GM21576 (cell line): ENCODE data around the gene TRIM54.
A peak's percentile ranks its signal among the peaks of the same experiment; 100 is the strongest.
"Not testable (repeated sequence)": the region's sequence is repeated elsewhere in the genome, so short reads cannot be mapped to it uniquely, and the experiment has no call there.

ENCODE experiments used
- ATAC-seq: cut with Tn5 transposase; IDR thresholded peaks from one replicate; pipeline ENCODE4 v1.9.1; 2021; ENCODE audit warnings: mild to moderate bottlenecking, moderate library complexity; ENCODE audit not compliant: unreplicated experiment

TRIM54 gene

DNA sequence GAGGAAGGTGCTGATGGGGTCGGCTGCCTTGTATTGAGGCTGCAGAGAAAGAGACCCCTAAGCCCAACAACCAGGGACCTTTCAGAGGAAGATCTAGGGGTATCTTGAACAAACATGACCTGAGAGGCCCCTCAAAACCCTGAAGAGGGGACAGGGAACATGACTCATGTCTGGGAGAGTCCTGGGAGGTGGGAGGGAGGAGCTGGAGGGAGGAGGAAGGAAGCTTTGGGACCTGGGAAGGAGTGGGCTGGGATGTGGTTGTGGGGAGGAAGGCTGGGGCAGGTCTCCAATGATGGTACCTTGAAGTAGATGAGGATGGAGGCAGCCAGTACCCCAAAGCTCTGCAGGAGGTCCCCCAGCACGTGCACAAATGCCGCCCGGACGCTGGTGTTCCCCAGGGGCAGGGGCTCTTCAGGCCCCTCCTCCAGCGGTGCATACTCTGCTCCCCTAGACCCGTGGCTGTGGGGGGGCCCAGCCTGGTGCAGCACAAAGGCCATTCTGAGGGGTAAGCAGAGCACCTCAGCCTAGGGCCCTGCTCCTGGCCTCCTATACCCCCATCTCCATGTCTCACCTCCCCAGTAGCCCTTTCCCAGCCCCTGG, 25.3 kb upstream of the TRIM54 start:
- ATAC-seq: no peak

DNA sequence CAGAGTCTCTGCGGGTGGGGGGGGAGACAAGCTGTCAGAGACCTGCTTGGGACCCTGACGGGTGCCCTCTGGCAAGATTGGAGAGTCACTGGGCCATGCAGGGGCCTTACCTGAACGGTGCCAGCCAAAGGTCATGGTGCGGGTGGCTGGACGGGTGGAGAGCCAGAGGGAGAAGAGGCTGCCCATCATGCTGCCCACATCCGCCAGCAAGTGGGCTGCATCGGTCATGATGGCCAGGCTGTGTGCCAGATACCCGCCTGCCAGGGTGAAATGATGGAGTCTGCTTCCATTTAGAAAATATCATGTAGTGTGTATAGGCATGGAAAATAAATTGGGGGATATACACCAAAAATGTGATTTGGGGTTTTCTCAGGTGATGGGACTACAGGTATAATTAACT, 24.2 kb upstream of the TRIM54 start:
- ATAC-seq: no peak

DNA sequence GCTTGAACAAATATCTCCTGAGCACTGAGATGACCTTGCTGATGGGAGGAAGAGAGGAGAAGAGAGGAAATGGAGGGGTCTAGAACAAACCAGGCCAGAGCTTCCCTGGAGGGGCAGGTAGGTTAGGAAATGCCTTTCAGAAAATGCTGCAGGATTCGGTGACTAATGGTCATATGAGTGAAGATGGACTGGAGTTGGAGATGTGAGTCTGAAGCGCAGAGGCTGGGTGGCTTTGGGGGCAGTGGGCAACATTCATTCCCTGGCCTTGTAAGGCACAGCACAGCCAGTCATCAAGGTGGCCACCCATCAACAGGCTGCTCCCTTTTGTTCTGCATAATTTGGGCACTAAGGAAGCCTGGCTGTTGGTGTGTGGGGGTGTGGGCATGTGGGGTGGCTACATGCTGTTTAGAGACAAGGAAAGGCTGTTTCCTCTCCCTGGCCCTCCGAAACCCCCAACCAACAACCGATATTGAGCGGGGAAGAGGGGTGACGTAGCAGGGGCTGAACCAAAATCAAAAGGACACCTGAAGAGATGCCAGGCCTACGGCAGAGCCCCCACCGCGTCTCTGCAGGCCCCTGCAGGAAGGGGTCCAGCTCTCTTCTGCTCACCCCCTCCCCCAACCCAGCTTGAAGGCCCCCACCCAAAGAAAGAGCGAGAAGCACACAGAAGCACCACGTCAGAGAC, 20.8 kb upstream of the TRIM54 start:
- no peak for ATAC-seq

DNA sequence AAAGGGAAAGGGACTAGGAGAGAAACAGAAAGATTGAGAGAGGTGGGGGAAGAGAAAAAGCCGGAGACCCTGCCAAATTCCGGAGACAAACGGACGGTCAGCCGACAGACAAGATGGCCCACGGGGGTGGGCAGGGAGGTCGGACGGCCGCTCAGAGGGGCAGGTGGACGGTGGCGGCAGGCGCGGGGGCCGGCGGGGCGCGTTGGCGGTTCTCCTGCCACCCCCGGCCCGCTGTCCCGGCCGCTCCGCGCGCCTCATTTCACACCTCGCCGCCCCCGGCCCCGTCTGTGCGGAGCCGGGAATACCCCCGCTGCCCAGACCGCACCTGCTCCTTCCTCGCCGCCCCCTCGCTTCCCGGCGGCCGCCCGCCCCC, 20.3 kb upstream of the TRIM54 start:
- ATAC-seq: no peak

DNA sequence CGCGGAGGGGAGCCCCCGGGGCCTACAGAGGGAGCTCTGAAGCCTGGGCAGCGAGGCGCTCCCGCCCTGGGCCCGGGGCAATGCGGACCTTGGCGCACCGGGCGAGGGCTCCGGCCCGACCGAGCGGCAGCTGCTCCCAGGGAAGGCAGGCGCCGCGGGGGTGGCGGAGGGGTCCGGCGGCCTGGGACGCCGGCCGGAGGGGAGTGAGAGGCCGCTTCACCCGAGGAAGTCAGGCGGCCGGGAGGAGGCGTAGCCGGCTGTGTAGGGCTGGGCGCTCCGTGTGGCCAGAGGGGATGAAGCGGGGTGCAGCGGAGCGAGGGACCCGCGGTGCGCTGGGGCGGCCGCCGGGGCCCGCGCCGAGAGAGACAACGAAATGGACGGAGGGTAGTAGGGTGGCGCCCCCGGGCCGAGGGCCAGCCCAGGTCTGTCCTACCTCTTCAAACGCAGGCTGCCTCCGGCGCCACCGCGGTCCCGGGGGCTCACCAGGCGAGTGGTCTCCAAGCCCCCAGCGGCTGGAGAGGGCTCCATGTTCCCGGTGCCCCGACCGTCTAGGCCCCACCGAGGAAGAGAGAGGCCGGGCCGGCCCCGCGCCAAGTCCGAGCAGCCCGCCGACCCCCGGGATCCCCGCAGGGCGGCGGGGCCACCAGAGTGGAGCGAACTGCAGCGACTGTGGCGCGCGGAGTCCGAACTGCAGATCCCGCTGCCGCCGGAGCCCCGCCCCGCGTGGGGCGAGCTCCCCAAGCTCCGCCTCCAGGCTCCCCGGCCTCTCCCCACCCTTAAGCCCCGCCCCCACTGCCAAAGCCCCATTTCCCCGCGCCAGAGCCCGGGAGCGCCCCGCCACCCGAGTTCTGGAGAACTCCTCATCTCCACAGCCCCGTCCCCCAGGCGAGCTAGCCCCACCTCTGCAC, 19.6 kb upstream of the TRIM54 start, which contains the start of gene SLC30A3:
SLC30A3 (minus strand) TSS at position 669 of the 908 bp plus-strand sequence; CDS start at position 528, 141 bp downstream.
- ATAC-seq: peak; percentile 43

DNA sequence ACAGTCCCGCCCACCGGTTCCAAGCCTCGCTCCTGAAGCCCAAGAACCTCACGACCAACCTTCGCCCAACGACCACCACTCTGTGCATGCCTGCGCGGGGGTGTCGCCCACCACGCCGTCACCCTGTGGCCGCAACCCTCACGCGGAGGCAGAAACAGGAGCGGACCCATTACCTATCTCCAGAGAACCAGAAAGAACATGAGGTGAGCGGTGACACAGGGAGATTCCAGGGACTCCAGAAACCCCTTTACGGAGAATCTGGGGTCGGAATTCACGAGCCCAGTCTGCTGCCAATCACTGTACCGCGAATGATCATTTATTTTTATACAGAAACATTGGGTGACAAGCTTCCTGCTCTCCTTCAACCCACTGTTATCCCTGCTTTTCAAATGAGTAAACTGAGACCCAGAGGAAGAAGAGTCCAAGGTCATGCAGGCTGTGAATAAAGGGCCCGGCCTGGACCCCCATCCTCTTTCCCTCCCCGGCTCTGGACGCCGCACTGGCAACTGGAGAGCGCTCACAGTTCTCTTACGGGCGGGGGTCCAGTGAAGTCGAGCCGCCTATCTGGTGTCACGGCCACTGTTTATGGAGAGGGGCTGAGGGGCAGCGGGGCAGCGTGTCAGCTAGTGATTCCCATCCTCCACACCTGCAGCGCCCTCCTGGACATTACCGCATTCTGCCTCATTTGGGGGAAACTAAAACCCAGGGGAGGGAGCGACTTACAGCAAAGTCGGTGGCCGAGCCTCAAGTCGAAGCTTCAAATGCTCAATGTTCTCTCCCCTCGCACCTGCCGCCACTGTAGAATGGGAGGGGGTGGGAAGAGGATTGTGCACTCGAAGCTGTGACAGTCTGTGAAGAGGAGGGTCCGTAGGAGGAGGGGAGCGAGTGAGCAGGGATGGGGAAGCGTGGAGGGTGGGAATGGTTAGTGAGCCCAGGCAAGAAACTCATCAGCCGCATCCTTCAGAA, 18.7 kb upstream of the TRIM54 start:
- no peak for ATAC-seq

DNA sequence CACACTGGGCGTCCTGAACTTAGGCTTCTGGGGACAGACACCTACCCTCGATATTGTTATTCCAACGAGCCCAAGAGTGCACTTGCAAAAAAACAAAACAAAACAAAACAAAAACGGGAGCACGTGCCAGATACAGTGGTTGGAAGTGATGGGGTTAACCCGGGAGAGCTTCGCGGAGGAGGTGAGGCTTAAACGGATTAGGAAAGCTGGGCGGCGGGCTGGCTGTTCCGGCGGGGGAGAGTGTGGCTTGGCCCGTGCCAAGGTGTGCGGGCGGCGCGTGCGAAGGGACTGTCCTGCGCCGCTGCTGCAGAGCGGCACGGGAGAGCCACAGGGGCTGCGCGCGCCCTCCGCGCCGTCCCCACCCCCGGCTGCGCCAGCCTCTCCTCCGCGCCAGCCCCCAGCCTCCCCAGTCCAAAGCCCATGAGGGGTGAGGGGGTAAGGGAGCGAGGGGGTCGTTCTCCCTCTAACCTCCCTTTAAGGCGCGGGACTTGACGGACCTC, 17.9 kb upstream of the TRIM54 start:
- no peak for ATAC-seq

DNA sequence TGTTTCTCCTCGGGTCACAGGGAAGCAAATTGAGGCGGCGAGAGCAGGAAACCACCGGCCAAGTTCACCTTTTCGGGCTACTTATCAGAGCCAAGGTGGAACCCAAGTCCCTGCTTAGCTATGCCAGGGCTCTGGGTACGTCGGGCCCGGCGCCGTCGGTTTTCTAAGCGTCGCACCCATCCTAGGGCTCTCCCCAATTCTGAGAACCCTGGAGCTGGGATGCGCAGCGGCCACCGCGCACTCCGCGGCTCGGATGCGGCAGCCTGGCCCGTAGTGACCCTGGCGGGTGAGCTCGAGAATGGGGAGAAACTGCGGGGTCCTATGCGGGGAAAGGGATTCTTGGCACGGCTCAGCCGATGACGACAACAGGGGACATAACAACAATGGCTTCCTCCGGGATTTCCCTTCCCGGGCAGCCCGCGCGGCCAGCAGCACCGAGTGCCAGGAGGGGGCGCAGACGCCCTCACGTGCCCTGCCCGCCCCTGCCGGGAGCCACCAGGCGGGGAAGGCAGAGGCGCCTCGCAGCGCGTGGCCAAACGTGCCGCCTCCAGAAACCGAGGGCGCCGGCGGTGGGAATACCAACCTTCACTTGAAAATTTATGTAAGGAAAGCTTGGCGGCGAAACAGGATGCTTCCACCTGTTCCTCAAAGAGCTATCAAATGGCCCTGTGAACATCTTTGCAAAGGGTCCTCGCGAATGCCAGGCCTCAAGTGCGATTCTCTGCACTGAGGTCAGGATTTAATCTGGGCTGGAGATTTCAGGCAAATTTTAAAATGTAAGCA, 17.3 kb upstream of the TRIM54 start:
- ATAC-seq: no peak

DNA sequence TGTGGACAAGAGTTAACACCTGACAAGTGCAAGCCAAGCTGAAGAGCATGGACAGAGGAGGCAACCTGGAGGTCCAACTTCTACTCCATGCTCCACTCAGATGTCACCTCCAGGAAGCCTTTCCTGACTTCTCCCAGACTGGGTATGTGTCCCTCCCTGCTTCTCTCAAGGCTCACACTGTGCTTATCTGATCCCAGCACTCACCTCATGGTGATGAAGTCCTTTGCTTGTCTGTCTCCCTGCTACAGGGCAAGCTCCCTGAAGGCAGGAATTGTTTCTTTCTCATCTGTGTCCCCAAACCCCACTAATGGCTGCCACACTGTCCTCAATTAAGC, 16.7 kb upstream of the TRIM54 start:
- no peak for ATAC-seq

DNA sequence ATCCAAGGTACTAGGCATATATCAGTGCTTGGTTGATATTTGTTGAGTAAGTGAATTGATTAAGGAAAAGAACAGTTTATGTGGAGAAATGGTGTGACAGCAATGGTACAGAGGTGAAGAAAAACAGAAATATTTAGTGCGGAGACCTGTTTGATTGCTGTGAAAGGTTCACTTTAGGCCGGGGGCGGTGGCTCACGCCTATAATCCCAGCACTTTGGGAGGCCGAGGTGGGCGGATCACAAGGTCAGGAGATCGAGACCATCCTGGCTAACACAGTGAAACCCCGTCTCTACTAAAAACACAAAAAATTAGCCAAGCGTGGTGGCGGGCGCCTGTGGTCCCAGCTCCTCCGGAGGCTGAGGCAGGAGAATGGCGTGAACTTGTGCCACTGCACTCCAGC, 13.9 kb upstream of the TRIM54 start:
- not testable (repeated sequence) for ATAC-seq

DNA sequence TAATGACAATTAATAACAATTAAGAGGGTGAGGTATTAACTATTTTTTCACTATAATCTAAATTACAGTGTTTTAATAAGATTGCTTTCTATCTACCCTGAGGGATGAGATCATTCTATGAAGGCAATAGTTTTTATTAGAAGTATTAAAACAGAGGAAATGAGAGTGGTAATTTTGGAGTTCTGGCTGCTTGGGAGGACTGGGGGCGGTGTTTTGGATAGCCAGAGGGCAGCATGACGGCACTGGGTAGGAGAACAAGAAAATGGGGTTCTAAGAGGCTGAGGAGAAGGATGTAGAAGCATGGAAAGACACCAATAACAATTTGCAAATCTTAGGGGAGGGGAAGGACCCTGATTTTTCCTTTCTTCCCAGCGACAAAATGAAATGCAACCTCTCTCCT, 12.1 kb upstream of the TRIM54 start:
- no peak for ATAC-seq

DNA sequence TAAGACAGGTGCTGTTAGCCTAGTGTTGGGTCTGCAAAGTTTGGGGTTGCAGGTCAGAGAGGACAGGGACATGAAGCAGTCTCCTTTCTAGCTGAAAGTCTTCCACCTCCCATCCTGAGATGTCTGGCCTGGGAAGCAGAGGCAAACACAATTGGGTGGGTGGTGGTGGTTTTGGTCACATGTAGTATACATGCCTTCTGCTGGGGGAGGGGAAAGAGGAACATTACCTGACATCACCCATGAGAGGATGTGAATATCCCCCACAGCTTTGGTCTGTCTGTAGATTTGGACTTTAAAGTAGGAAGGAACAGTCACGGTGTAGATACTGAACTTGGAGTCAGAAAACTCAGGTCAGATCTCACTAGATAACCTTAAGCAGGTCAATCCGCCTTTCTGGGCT, 11.6 kb upstream of the TRIM54 start:
- ATAC-seq: no peak

DNA sequence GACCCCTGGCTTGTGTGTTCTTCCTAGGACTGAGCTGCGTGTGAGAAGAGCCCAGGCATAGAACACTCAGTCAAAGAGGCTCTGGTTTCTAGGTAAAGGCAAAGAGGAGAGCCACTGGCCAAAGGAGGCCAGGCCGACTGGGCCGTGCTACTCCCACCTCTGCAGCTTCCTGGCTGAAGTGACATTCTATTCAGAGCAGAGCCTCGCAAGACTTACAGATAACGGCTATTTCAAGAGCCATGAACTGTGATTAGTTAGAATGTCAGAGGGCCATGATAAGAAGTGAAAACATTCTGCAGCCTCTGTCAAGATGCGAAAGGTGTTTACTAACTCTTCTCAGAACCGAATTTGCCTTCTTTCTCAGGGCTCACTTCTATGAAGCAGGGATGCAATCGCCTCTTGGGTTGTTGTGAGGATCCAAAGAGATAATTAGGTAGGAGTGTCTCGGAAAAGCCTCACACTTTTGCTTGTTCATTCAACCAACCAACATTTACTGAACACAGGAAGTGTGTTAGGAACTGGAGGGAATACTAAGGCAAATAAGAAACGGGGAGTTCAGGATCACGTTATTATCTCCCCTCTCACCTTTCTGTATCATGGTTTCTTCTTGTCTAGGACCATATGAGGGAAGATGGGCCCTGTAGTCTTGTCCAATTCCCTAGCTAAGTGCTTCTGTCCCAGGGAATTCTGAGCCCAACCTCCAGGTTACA, 10.4 kb upstream of the TRIM54 start:
- no peak for ATAC-seq

DNA sequence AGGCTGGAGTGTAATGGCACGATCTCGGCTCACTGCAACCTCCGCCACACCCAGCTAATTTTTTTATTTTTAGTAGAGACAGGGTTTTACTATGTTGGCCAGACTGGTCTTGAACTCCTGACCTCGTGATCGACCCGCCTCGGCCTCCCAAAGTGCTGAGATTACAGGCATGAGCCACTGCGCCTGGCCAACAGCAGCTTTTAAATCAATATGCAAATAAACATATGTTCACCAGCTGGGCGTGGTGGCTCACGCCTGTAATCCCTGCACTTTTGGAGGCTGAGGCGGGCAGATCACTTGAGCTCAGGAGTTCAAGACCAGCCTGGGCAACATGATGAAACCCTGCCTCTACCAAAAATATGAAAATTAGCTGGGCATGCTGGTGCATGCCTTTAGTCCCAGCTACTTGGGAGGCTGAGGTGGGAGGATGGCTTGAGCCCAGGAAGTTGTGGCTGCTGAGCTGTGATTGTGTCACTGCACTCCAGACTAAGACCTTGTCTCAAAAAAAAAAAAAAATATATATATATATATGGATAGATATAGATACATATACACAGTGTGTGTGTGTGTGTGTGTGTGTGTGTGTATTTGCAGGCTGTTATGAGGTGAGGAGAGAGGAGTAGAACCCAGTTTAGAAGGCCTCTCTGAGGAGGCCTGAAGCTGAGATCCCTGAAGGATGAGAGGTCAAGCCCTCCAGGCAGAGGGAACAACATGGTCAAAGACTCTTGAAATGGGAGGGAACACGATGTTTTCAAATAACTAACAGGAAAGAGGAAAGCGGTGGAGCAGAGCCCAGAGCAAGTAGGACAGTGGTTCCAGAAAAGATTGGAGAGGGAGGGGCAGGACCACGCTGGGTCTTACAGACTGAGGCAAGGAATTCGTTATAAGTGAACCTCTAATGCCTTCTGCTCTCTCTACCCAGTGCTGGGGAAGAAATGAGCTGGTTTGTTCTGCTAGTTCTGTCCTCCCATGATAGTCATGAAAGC, 9.4 kb upstream of the TRIM54 start:
- ATAC-seq: not testable (repeated sequence)

DNA sequence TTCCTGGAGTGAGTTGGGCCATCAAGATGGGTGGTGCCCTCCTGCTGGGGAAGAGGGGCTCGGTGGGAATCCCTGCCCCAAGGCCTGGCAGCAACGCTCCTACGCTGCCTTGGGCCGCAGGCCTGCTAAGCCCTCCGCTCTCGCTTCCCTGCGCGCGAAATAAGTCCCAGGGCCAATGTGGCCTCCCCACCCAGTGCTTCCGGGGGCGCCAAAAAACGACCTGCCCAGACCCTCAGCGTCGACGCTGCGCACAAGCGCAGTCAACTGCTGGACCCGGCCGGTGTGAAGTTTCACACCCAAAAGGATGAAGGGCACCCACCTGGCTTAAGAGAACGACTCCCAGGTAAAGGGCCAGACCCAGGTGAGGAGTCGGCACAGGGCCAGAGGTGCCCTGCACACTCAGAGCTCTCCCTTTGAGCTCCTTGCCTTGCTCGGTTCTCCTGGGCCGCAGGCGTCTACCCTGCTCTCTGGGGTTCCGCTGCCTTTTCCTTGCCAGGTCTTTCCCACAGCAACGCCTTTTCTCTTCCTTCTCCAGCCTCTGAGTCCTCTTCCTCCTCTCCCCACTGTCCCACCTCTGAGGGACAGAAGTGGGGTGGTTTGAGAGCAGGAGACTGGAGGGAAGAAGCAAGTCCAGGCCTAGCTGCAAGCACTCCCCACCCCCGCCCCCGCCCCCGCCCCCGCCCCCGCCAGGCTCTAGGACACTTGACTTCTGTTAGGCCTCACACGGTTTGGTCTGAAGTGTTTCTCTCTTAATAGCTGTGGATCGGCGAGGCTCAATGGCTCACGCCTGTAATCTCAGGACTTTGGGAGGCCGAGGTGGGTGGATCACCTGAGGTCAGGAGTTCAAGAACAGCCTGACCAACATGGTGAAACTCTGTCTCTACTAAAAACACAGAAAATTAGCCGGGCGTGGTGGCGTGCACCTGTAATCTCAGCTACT, 6.7 kb upstream of the TRIM54 start, which contains the start of gene DNAJC5G:
DNAJC5G (plus strand) TSS at position 223 of the 940 bp plus-strand sequence. CDS start 1,296 bp downstream, outside the sequence.
- ATAC-seq: no peak

DNA sequence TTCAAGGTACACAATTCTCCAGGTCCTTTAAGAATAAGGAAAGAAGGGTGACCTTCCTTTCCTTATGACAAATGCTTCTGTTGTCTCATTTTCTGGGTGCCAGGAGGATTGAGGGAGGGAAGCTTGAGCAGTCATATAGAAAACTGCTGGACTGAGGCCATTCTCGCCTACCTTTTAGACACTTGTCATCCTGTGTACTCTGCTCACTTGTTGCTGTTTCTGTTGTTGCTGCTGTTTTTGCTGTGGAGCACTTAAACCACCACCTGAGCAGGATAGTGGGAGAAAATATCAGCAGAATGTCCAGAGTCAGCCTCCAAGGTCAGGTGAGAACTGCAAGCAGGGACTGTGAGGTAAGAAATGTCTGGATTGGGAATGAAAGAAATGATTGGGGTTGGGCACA, 4.2 kb upstream of the TRIM54 start:
- no peak for ATAC-seq

DNA sequence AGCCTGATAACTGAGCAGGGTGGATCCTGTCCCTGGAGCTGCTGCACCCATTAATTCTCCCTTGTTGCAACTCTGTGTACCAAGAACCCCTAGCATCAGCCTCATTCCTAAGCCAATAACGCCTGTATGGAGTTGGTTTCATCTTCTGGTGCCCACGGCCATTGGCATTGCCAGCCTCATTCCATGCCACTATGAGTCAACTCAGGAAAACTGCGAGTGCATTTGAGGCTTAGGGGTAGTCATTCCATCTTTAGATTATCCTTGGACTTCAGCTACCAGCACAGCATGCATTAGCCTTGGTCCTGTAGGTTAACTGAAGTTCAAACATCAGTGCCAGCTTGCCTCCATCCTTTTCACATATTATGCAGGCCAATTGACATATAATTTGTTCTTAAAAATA, 1.4 kb upstream of the TRIM54 start:
- ATAC-seq: no peak
